WTC11 (cell line): Measurements from ENCODE around the gene B4GALT6. TPM values are rescaled to one million over a fixed set of nuclear protein-coding genes. Genes with fewer than 3 reads are reported as not detected.

Source experiments
- ATAC-seq: fragments of 200-7000 bp; cut with Tn5 transposase; 2 replicates; pipeline ENCODE4 v1.10.0; 2021; ENCODE audit warnings: mild to moderate bottlenecking, moderate library complexity
- CTCF ChIA-PET: fragments of 300-600 bp; sonication (Branson Sonifier 250); formaldehyde crosslinking; loops from one replicate; lab custom pipeline; 2021; ENCODE audit warnings: antibody characterized with exemption; lab: Charles Lee
- POLR2A ChIA-PET: fragments of 350-600 bp; sonication (Branson Sonifier 250); formaldehyde crosslinking; loops from one replicate; lab custom pipeline; 2021; ENCODE audit warnings: antibody characterized with exemption; lab: Charles Lee
- DNase-seq: peaks from one replicate; pipeline ENCODE4 v3.0.0; 2021; ENCODE audit warnings: low spot score
- H3K27ac Mint-ChIP-seq: 2 replicates; pipeline ENCODE4 v1.8.0; 2021; ENCODE audit warnings: mixed read lengths
- H3K27me3 Mint-ChIP-seq: 2 replicates; pipeline ENCODE4 v1.8.0; 2021; ENCODE audit warnings: low read depth, mild to moderate bottlenecking, moderate library complexity, mixed read lengths
- H3K36me3 Mint-ChIP-seq: 2 replicates; pipeline ENCODE4 v1.8.0; 2021; ENCODE audit warnings: mixed read lengths
- H3K4me1 Mint-ChIP-seq: 2 replicates; pipeline ENCODE4 v1.8.0; 2022; ENCODE audit warnings: mixed read lengths
- H3K4me3 Mint-ChIP-seq: 2 replicates; pipeline ENCODE4 v1.8.0; 2021; ENCODE audit warnings: mild to moderate bottlenecking, moderate library complexity, mixed read lengths
- H3K9me3 Mint-ChIP-seq: 2 replicates; pipeline ENCODE4 v1.8.0; 2021; ENCODE audit warnings: mixed read lengths
- CDX4 ChIP-seq: fragments of 250-450 bp; sonication (Bioruptor Pico); IDR thresholded peaks from 2 replicates; pipeline ENCODE4 v1.9.0; 2021; ENCODE audit warnings: moderate library complexity, mild to moderate bottlenecking, inconsistent platforms, borderline replicate concordance
- CREB1 ChIP-seq: sonication (generic); formaldehyde crosslinking; IDR thresholded peaks from 2 replicates; pipeline ENCODE4 v1.8.0; 2023; ENCODE audit warnings: mild to moderate bottlenecking, missing genetic modification reagents
- E2F4 ChIP-seq: sonication (generic); formaldehyde crosslinking; IDR thresholded peaks from 2 replicates; pipeline ENCODE4 v1.8.1; 2022; ENCODE audit warnings: low read depth, mild to moderate bottlenecking, moderate library complexity, missing genetic modification reagents, borderline replicate concordance
- ESRRA ChIP-seq: sonication (generic); formaldehyde crosslinking; IDR thresholded peaks from 2 replicates; pipeline ENCODE4 v1.8.1; 2022; ENCODE audit warnings: mild to moderate bottlenecking, missing genetic modification reagents, borderline replicate concordance
- FOXJ3 ChIP-seq: sonication (generic); formaldehyde crosslinking; IDR thresholded peaks from 2 replicates; pipeline ENCODE4 v1.9.0; 2021; ENCODE audit warnings: missing genetic modification reagents, mild to moderate bottlenecking, borderline replicate concordance
- GABPB1 ChIP-seq: sonication (generic); formaldehyde crosslinking; IDR thresholded peaks from 2 replicates; pipeline ENCODE4 v1.8.1; 2023; ENCODE audit warnings: mild to moderate bottlenecking, missing genetic modification reagents
- GTF2I ChIP-seq: fragments of 250-450 bp; sonication (Bioruptor Pico); conservative IDR thresholded peaks from 2 replicates; pipeline ENCODE4 v1.4.0; 2021; ENCODE audit warnings: mild to moderate bottlenecking
- HMGXB4 ChIP-seq: sonication (generic); formaldehyde crosslinking; IDR thresholded peaks from 2 replicates; pipeline ENCODE4 v1.8.1; 2023; ENCODE audit warnings: mild to moderate bottlenecking, moderate library complexity, missing genetic modification reagents
- IRF2 ChIP-seq: sonication (generic); formaldehyde crosslinking; IDR thresholded peaks from 2 replicates; pipeline ENCODE4 v1.8.0; 2022; ENCODE audit warnings: low read depth, missing genetic modification reagents, borderline replicate concordance
- JAZF1 ChIP-seq: fragments of 250-450 bp; sonication (Bioruptor Pico); IDR thresholded peaks from 2 replicates; pipeline ENCODE4 v1.9.0; 2021; ENCODE audit warnings: moderate library complexity, mild to moderate bottlenecking, inconsistent platforms
- MYBL2 ChIP-seq: sonication (generic); formaldehyde crosslinking; IDR thresholded peaks from 2 replicates; pipeline ENCODE4 v1.8.1; 2023; ENCODE audit warnings: mild to moderate bottlenecking, moderate library complexity, missing genetic modification reagents
- OVOL2 ChIP-seq: fragments of 250-450 bp; sonication (Bioruptor Pico); IDR thresholded peaks from 2 replicates; pipeline ENCODE4 v1.9.0; 2021; ENCODE audit warnings: mild to moderate bottlenecking, borderline replicate concordance
- PRRX2 ChIP-seq: fragments of 250-450 bp; sonication (Bioruptor Pico); IDR thresholded peaks from 2 replicates; pipeline ENCODE4 v1.8.0; 2021; ENCODE audit warnings: mild to moderate bottlenecking
- USF1 ChIP-seq: sonication (generic); formaldehyde crosslinking; IDR thresholded peaks from 2 replicates; pipeline ENCODE4 v1.8.0; 2022; ENCODE audit warnings: mild to moderate bottlenecking, missing genetic modification reagents
- ZBTB21 ChIP-seq: sonication (generic); formaldehyde crosslinking; IDR thresholded peaks from 2 replicates; pipeline ENCODE4 v1.8.1; 2023; ENCODE audit warnings: mild to moderate bottlenecking, missing genetic modification reagents, borderline replicate concordance
- ZBTB43 ChIP-seq: sonication (generic); formaldehyde crosslinking; IDR thresholded peaks from 2 replicates; pipeline ENCODE4 v1.8.1; 2023; ENCODE audit warnings: mild to moderate bottlenecking, missing genetic modification reagents
- ZMAT4 ChIP-seq: fragments of 250-450 bp; sonication (Bioruptor Pico); IDR thresholded peaks from 2 replicates; pipeline ENCODE4 v1.9.0; 2021; ENCODE audit warnings: mild to moderate bottlenecking
- ZNF121 ChIP-seq: sonication (generic); formaldehyde crosslinking; IDR thresholded peaks from 2 replicates; pipeline ENCODE4 v1.8.0; 2023; ENCODE audit warnings: missing genetic modification reagents
- ZNF396 ChIP-seq: fragments of 250-450 bp; sonication (Bioruptor Pico); IDR thresholded peaks from 2 replicates; pipeline ENCODE4 v1.8.0; 2021; ENCODE audit warnings: mild to moderate bottlenecking, moderate library complexity, borderline replicate concordance
- ZSCAN18 ChIP-seq: fragments of 250-450 bp; sonication (Bioruptor Pico); IDR thresholded peaks from 2 replicates; pipeline ENCODE4 v2.1.2; 2022; ENCODE audit warnings: mild to moderate bottlenecking, moderate library complexity
- total RNA-seq: library from RNA; stranded (reverse); gene quantifications from 3 replicates; pipeline ENCODE4 v1.2.3, GENCODE V29; 2021

The B4GALT6 gene
- total RNA-seq, 1 experiment from 2014 or later = 50.6 TPM

- Mint-ChIP-seq H3K4me3 (no peak overlapping the region), H3K4me1 (peaks cover 9% of the 10 kb centered on the region)
- TF ChIP-seq CDX4 (no peak), JAZF1 (CRISPR knock-in tag) (no peak), HMGXB4 (CRISPR knock-in tag) (no peak), ZNF121 (CRISPR knock-in tag) (no peak), PRRX2 (CRISPR knock-in tag) (no peak), ZBTB43 (CRISPR knock-in tag) (no peak), E2F4 (CRISPR knock-in tag) (no peak), MYBL2 (CRISPR knock-in tag) (no peak), GTF2I (no peak), GABPB1 (CRISPR knock-in tag) (no peak), ZSCAN18 (CRISPR knock-in tag) (no peak), ESRRA (no peak), IRF2 (no peak), CREB1 (CRISPR knock-in tag) (no peak), ZMAT4 (CRISPR knock-in tag) (no peak), OVOL2 (CRISPR knock-in tag) (no peak), ZBTB21 (CRISPR knock-in tag) (no peak), FOXJ3 (no peak), USF1 (CRISPR knock-in tag) (no peak), ZNF396 (CRISPR knock-in tag) (no peak)
- TF ChIP-seq, all 79 proteins: peak for 0
- Mint-ChIP-seq H3K9me3 (peaks cover 16% of the 10 kb centered on the region), H3K36me3 (peaks cover 11% of the 10 kb centered on the region), H3K27ac (no peak overlapping the region), H3K27me3 (peaks cover 2% of the 10 kb centered on the region)
- ChIA-PET CTCF (interaction anchor here (0.9 to 5.0 kb wide), 7 partner anchors 12 to 253 kb away, joined by 3 to 35 read pairs (median 6); no protein-coding TSS in a partner anchor), POLR2A (no interaction called here)
- ATAC-seq (0 out of 2 replicates have a peak, but pooled peaks have one; percentile 7), DNase-seq (no peak)
Measured at GRCh38 chr18:31723990-31724711, 39.8 kb upstream of the B4GALT6 start.
